IMR-90 (cell line): ENCODE data around the gene ART4. TPM values are rescaled to one million over a fixed set of nuclear protein-coding genes. Genes with fewer than 3 reads are reported as not detected.

ENCODE experiments used
- ATAC-seq: fragments of 200-7000 bp; cut with Tn5 transposase; 2 replicates; pipeline ENCODE4 v1.9.1; 2020; ENCODE audit warnings: low read depth, mild to moderate bottlenecking, moderate library complexity
- BruUV-seq: library from RNA; stranded (reverse); fragments of 400-500 nt; replicated peaks from 2 replicates; lab custom pipeline; 2021; lab: Mats Ljungman, UMichigan
- CTCF ChIA-PET: fragments of 300-600 bp; formaldehyde crosslinking; extraction: SDS; loops from one replicate; lab custom pipeline; 2021; ENCODE audit warnings: antibody characterized with exemption; lab: Yijun Ruan, JAX
- POLR2A ChIA-PET: fragments of 300-600 bp; sonication (Branson Sonifier 250); formaldehyde crosslinking; loops from one replicate; lab custom pipeline; 2022; ENCODE audit warnings: antibody characterized with exemption; ENCODE audit not compliant: unreplicated experiment; lab: Charles Lee
- DNase-seq: peaks from one replicate; pipeline ENCODE4 v3.0.0; 2013
- H2AFZ ChIP-seq: replicated peaks from 2 replicates; pipeline ENCODE3; 2013; ENCODE audit warnings: low read length, mild to moderate bottlenecking; ENCODE audit not compliant: poor library complexity
- H2AK5ac ChIP-seq: 2 replicates; pipeline ENCODE4 v1.6.1; 2013; ENCODE audit warnings: low read depth, low read length, inconsistent platforms
- H2AK9ac ChIP-seq: replicated peaks from 2 replicates; pipeline ENCODE3; 2013; ENCODE audit warnings: mild to moderate bottlenecking, low read depth, low read length, moderate library complexity; ENCODE audit not compliant: poor library complexity
- H2BK120ac ChIP-seq: 2 replicates; pipeline ENCODE4 v1.6.1; 2013; ENCODE audit warnings: low read depth, low read length, inconsistent platforms
- H2BK15ac ChIP-seq: 3 replicates; pipeline ENCODE4 v1.6.1; 2013; ENCODE audit warnings: low read depth, low read length, inconsistent platforms
- H2BK20ac ChIP-seq: 2 replicates; pipeline ENCODE4 v1.6.1; 2013; ENCODE audit warnings: low read depth, mild to moderate bottlenecking, inconsistent platforms, low read length, moderate library complexity
- H2BK5ac ChIP-seq: 2 replicates; pipeline ENCODE4 v1.6.1; 2013; ENCODE audit warnings: mild to moderate bottlenecking, low read depth, low read length, inconsistent platforms; ENCODE audit not compliant: poor library complexity, severe bottlenecking
- H3K14ac ChIP-seq: replicated peaks from 2 replicates; pipeline ENCODE4 v1.6.1; 2013; ENCODE audit warnings: low read depth, low read length, inconsistent platforms
- H3K18ac ChIP-seq: 2 replicates; pipeline ENCODE4 v1.6.1; 2013; ENCODE audit warnings: low read depth, low read length, control low read depth
- H3K23ac ChIP-seq: 2 replicates; pipeline ENCODE4 v1.6.1; 2013; ENCODE audit warnings: low read depth, low read length, inconsistent platforms
- H3K27ac ChIP-seq: 2 replicates; pipeline ENCODE4 v1.5.1; 2013; ENCODE audit warnings: mild to moderate bottlenecking, control low read depth, low read length; ENCODE audit not compliant: insufficient read depth
- H3K27me3 ChIP-seq: 2 replicates; pipeline ENCODE4 v1.6.1; 2013; ENCODE audit warnings: low read length; ENCODE audit not compliant: control insufficient read depth, insufficient read depth
- H3K36me3 ChIP-seq: 2 replicates; pipeline ENCODE4 v1.6.1; 2013; ENCODE audit warnings: low read length, mixed read lengths; ENCODE audit not compliant: control insufficient read depth, insufficient read depth
- H3K4ac ChIP-seq: 2 replicates; pipeline ENCODE4 v1.6.1; 2013; ENCODE audit warnings: low read depth, low read length, inconsistent platforms
- H3K4me1 ChIP-seq: 2 replicates; pipeline ENCODE4 v1.6.1; 2013; ENCODE audit warnings: low read length, mixed read lengths; ENCODE audit not compliant: control insufficient read depth, insufficient read depth
- H3K4me2 ChIP-seq: 2 replicates; pipeline ENCODE4 v1.6.1; 2013; ENCODE audit warnings: low read depth, mild to moderate bottlenecking, control low read depth, low read length, moderate library complexity
- H3K4me3 ChIP-seq: 2 replicates; pipeline ENCODE4 v1.5.1; 2013; ENCODE audit warnings: low read depth, mild to moderate bottlenecking, control low read depth, low read length, moderate library complexity; ENCODE audit not compliant: insufficient read depth
- H3K56ac ChIP-seq: 2 replicates; pipeline ENCODE4 v1.6.1; 2013; ENCODE audit warnings: low read length, inconsistent platforms; ENCODE audit not compliant: insufficient read depth; ENCODE audit errors: extremely low read depth
- H3K79me1 ChIP-seq, 2 experiments: 2 replicates each; pipeline ENCODE4 v1.6.1; 2013; ENCODE audit warnings: low read length in 2 of 2, inconsistent platforms in 1 of 2, low read depth in 1 of 2
- H3K9ac ChIP-seq: 2 replicates; pipeline ENCODE4 v1.6.1; 2013; ENCODE audit warnings: low read depth, low read length, control low read depth
- H3K9me1 ChIP-seq: 2 replicates; pipeline ENCODE4 v1.6.1; 2013; ENCODE audit warnings: low read length, inconsistent platforms; ENCODE audit not compliant: insufficient read depth
- H3K9me3 ChIP-seq: 2 replicates; pipeline ENCODE4 v1.6.1; 2013; ENCODE audit warnings: low read length; ENCODE audit not compliant: control insufficient read depth, insufficient read depth
- H4K20me1 ChIP-seq: 2 replicates; pipeline ENCODE4 v1.6.1; 2013; ENCODE audit warnings: low read length, inconsistent platforms; ENCODE audit not compliant: insufficient read depth
- H4K5ac ChIP-seq: 2 replicates; pipeline ENCODE4 v1.6.1; 2013; ENCODE audit warnings: mild to moderate bottlenecking, low read depth, low read length, control low read depth
- H4K8ac ChIP-seq, 2 experiments: 2 replicates each; pipeline ENCODE4 v1.6.1; 2013; ENCODE audit warnings: low read depth in 2 of 2, low read length in 2 of 2, control low read depth in 1 of 2, inconsistent platforms in 1 of 2
- H4K91ac ChIP-seq: 2 replicates; pipeline ENCODE4 v1.6.1; 2013; ENCODE audit warnings: low read depth, low read length, inconsistent platforms; ENCODE audit not compliant: insufficient read depth
- BHLHE40 ChIP-seq: fragments of 150-350 bp; IDR thresholded peaks from 2 replicates; pipeline ENCODE4 v1.6.1; 2016; ENCODE audit warnings: mild to moderate bottlenecking, low read depth, low read length
- CEBPB ChIP-seq: IDR thresholded peaks from 2 replicates; pipeline ENCODE4 v1.6.1; 2012; ENCODE audit warnings: low read depth, low read length, improper control_type of control experiment
- CHD1 ChIP-seq: IDR thresholded peaks from 2 replicates; pipeline ENCODE4 v1.6.1; 2012; ENCODE audit warnings: low read depth, low read length, improper control_type of control experiment
- CTCF ChIP-seq: conservative IDR thresholded peaks from 2 replicates; pipeline ENCODE4 v1.5.1; 2012; ENCODE audit warnings: mild to moderate bottlenecking, low read depth, low read length, improper control_type of control experiment
- ELK1 ChIP-seq: fragments of 150-350 bp; IDR thresholded peaks from 2 replicates; pipeline ENCODE4 v1.6.1; 2016; ENCODE audit warnings: low read depth, mild to moderate bottlenecking, low read length, moderate library complexity, borderline replicate concordance
- FOS ChIP-seq: fragments of 150-350 bp; IDR thresholded peaks from 2 replicates; pipeline ENCODE4 v1.6.1; 2016; ENCODE audit warnings: low read depth, low read length
- MAFK ChIP-seq: IDR thresholded peaks from 2 replicates; pipeline ENCODE4 v1.6.1; 2012; ENCODE audit warnings: low read depth, low read length, improper control_type of control experiment
- MAZ ChIP-seq: IDR thresholded peaks from 2 replicates; pipeline ENCODE4 v1.6.1; 2012; ENCODE audit warnings: low read depth, mild to moderate bottlenecking, low read length, improper control_type of control experiment, moderate library complexity, borderline replicate concordance
- MXI1 ChIP-seq: IDR thresholded peaks from 2 replicates; pipeline ENCODE4 v1.6.1; 2012; ENCODE audit warnings: low read depth, mild to moderate bottlenecking, low read length, moderate library complexity, borderline replicate concordance
- NFE2L2 ChIP-seq: fragments of 150-350 bp; IDR thresholded peaks from 2 replicates; pipeline ENCODE4 v1.6.1; 2016; ENCODE audit warnings: low read depth, mild to moderate bottlenecking, low read length
- POLR2A ChIP-seq: IDR thresholded peaks from 2 replicates; pipeline ENCODE4 v1.6.1; 2012; ENCODE audit warnings: mild to moderate bottlenecking, low read depth, low read length
- RAD21 ChIP-seq: IDR thresholded peaks from 2 replicates; pipeline ENCODE4 v1.6.1; 2012; ENCODE audit warnings: low read length, improper control_type of control experiment
- RCOR1 ChIP-seq: IDR thresholded peaks from 2 replicates; pipeline ENCODE4 v1.6.1; 2012; ENCODE audit warnings: mild to moderate bottlenecking, low read length, improper control_type of control experiment; ENCODE audit not compliant: insufficient replicate concordance
- RFX5 ChIP-seq: IDR thresholded peaks from 2 replicates; pipeline ENCODE4 v1.8.0; 2012; ENCODE audit warnings: low read depth, mild to moderate bottlenecking, low read length, moderate library complexity
- SMC3 ChIP-seq: fragments of 150-350 bp; IDR thresholded peaks from 2 replicates; pipeline ENCODE4 v1.6.1; 2016; ENCODE audit warnings: low read depth, mild to moderate bottlenecking, antibody characterized with exemption, low read length, moderate library complexity
- USF2 ChIP-seq: fragments of 150-350 bp; IDR thresholded peaks from 2 replicates; pipeline ENCODE4 v1.6.1; 2017; ENCODE audit warnings: mild to moderate bottlenecking, antibody characterized with exemption, low read length, low read depth
- WGBS, 2 experiments: methylation state at CpG; one replicate each; pipeline versions ENCODE4 v1.1.5 to v1.1.7; 2013; ENCODE audit warnings: missing lambda C conversion rate in 2 of 2; ENCODE audit not compliant: insufficient read length in 1 of 2; ENCODE audit errors: extremely low coverage in 2 of 2; 5-methylcytosine and 5-hydroxymethylcytosine counted together
- dilution Hi-C: fragments of 300-500 bp; cut with HindIII; formaldehyde crosslinking; loops from one replicate; pipeline ENCODE4 v1.14.3; 2018; ENCODE audit warnings: low sequenced_read_pairs; ENCODE audit not compliant: unreplicated experiment
- in situ Hi-C: fragments of 300-500 bp; cut with MboI; formaldehyde crosslinking; loops from 3 replicates; pipeline ENCODE4 v1.14.3; 2019; ENCODE audit warnings: low sequenced_read_pairs, inconsistent platforms, mixed read lengths
- intact Hi-C: fragments of 100-400 bp; cut with micrococcal nuclease; formaldehyde crosslinking; loops from 2 replicates; pipeline ENCODE4 v1.10.0; 2022
- polyA plus RNA-seq, 3 experiments: library from polyadenylated mRNA; depleted of rRNA; stranded (reverse); fragments of >200 nt; gene quantifications; 2 replicates each; pipeline ENCODE4 v1.2.3, GENCODE V29; 2012; ENCODE audit warnings: low replicate concordance in 1 of 3
- total RNA-seq: library from RNA; depleted of rRNA; stranded (reverse); fragments of >200 nt; gene quantifications from 2 replicates; pipeline ENCODE4 v1.2.3, GENCODE V29; 2012

Gene ART4
- total and polyA plus RNA-seq, 2 of the 4 experiments (the other 2 are of a cell fraction) = not detected

GRCh38 chr12:14850929-14851663 lies 7.8 kb upstream of the ART4 start:
- Histone ChIP-seq H3K36me3 (no peaks in the 10 kb centered on the region), H2BK20ac (no peak overlapping the region), H2BK15ac (no peak overlapping the region), H2BK5ac (no peak overlapping the region), H3K9me1 (no peaks in the 10 kb centered on the region; the same call in 1 of the 2 replicates), H3K9me3 (no peaks in the 10 kb centered on the region), H4K8ac (no peak overlapping the region), H3K18ac (no peak overlapping the region), H2BK120ac (no peak overlapping the region), H3K4me2 (no peak overlapping the region), H4K5ac (no peak overlapping the region), H3K56ac (no peak overlapping the region), H4K20me1 (no peaks in the 10 kb centered on the region), H3K14ac (no peak overlapping the region), H3K79me1 (no peaks in the 10 kb centered on the region), H2AK9ac (no peak overlapping the region), H3K4me3 (no peak overlapping the region), H4K91ac (no peak overlapping the region), H3K27ac (no peak overlapping the region), H3K23ac (no peak overlapping the region), H3K4ac (no peak overlapping the region), H3K9ac (no peak overlapping the region), H2AFZ (no peak overlapping the region), H3K4me1 (peaks cover 2% of the 10 kb centered on the region; the same call in 1 of the 2 replicates), H3K27me3 (no peaks in the 10 kb centered on the region), H2AK5ac (no peak overlapping the region)
- CTCF ChIA-PET = no interaction called here
- POLR2A ChIA-PET = no interaction called here
- no TSS peak for BruUV-seq
- DNase-seq = no peak
- no peak for ATAC-seq
- intact Hi-C loops (no loop called here), dilution Hi-C loops (no loop called here), in situ Hi-C loops (no loop called here)
- no peak for TF ChIP-seq FOS
- no peak for TF ChIP-seq MXI1
- no peak for TF ChIP-seq NFE2L2
- no peak for TF ChIP-seq RFX5
- TF ChIP-seq RCOR1 = no peak
- no peak for TF ChIP-seq RAD21
- TF ChIP-seq CEBPB = no peak
- TF ChIP-seq ELK1 = no peak
- TF ChIP-seq BHLHE40 = no peak
- TF ChIP-seq POLR2A = no peak
- TF ChIP-seq SMC3 = no peak
- TF ChIP-seq CTCF = no peak
- no peak for TF ChIP-seq MAFK
- TF ChIP-seq MAZ = no peak
- TF ChIP-seq USF2 = no peak
- TF ChIP-seq CHD1 = no peak
- WGBS, 2 experiments = no CpG with 5 or more reads among the region's 1 CpG
